HL-60/S4 treated with retinoic acid at 250 ng/mL for 4 days and 3 days (cell line): Measurements from ENCODE around the gene TRIM36.

Experiments used
- in situ Hi-C: fragments of 300-500 bp; cut with MboI; formaldehyde crosslinking; loops from 2 replicates; pipeline ENCODE4 v1.7.0; 2022; ENCODE audit warnings: low sequenced_read_pairs

Gene TRIM36

DNA sequence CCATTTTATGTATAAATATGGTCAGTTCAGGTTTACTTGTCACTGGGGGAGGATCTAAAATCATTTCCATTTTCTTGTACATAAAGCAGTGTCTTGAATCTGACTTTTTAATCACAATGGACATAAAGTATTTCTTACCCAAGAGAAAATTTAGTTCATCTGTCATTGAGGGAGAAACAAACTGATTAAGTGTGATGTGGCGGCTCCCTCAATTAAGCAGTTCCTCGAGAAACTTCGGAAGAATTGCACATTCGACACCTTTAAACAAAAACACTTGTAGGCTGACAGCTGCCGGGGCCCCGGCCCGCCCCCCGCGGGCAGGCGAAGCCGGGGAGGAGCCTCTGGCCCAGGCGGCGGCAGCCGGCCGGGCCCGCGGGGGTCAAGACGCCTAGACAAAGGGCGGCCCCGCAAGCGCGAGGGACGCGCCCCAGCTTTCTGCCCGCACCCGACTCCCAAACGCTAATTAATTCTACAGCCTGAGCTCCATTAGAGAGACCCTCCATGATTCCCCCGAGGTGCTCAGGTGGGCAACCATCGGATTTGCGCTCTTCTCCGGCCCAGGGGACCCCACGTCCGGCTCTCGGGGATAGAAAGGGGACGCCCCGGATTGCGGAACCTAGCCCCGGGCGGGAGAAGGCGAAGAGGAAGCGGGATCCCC lies 750 bp downstream of the TRIM36 start:
- in situ Hi-C loops: no loop called here

DNA sequence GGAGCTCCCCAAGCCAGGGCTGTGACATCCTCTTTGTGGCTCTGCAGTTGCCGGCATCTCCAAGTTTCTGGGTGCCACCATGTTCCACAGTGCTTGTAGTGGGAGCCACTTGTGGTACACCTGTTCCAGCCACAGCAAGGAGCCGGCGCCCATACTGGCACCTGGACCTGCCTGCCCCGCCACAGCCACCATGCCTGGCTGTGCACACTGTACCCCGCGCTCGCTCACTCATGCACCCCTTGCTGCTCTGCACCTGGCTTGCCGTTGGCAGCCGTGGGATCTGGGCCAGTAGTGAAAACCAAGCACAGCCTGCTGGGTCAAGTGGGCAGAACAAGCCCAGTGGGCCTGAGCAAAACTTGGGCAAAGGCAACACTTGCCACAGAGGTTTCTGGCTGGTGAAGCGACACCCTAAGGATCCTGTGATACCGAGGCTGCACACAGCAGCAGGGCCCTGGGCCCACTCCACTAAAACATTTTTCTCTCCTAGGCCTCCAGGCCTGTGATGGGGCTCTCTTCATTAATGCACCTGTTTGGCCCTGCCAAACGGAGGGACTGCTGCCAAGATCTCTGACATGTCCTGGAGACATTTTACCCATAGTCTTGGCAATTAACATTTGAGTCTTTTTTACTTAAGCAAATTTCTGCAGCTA lies 2.8 kb downstream of the TRIM36 start:
- in situ Hi-C loops: no loop called here

GRCh38 chr5:115165790-115166189 lies 3.9 kb downstream of the TRIM36 start:
- in situ Hi-C loops: no loop called here

DNA sequence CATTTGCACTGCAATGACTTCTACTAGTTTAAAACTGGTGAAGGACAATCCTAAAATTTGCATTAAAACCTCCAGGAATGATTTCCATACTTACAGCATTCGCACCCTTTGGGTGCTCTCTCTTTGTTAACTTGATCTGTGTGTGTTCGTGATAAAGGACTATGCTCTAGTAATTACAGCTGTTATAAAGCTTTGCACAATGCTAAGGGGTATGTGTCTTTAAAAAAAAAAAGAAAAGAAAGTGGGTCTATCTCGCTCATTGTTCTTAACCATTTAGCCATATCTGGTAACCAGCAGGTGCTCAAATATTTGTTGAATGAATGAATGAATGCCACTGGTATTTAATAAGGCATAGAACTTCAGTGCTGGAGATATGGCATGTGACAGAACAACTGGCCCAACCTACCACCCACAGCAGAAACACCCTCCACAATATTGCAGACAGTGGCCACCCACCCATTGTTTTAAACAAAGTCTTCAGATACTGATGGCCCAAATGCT lies 8.7 kb downstream of the TRIM36 start:
- in situ Hi-C loops: no loop called here

- in situ Hi-C loops: no loop called here
Measured at GRCh38 chr5:115151208-115151805, 18.4 kb downstream of the TRIM36 start.

DNA sequence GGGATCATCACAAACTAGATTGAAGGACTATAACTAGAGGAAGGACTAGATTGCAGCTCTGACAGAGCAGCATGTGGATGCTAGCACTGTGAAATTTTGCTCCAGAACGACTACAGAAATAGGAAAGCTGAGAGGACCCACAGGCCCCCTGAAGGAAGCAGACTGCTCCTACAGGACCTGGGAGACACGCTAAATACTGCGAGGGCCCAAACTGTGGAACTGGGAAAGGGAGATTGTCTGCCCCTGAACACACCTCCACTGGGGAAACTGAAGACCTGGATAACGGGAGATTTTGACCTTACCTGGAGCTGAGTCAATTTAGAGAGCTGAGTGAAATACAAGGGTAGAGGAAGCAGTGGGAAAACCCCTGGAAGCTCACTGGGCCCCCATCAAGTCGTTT lies 19.2 kb downstream of the TRIM36 start:
- in situ Hi-C loops: no loop called here

DNA sequence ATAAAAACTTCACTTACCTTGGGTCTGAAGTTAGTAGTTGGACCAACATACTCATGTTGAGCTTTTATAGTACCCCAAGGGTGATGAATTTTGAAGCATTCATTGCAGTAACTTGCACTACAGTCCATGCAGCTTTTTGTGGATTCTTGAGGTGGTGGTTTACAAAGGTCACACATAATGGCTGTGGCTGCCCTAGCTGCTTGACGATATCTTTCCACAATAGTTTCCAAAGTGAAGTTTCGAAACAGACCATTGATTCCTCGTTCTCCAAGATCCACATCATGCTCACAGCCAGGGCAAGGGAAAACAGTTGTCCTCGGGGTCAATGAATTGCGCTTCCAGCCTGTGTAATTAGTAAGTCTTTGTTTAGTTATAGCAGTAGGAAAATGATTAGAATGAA lies 22.7 kb downstream of the TRIM36 start:
- in situ Hi-C loops: no loop called here

DNA sequence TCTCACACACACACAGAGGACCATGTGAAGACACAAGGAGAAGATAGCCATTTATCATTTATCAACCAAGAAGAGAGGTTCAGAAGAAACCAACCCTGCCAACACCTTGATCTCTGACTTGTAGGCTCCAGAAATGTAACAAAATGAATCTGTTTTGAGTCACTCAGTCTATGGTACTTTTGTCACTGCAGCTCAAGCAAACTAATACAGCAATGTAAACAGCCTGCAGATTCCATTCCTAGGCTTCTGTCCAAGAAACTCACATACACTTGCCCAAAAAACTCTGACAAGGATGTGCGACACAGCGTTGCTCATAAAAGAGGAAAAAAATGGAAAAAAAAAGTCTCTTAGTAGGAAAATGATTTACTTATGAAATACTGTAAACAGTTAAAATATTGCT lies 33.4 kb downstream of the TRIM36 start:
- in situ Hi-C loops: no loop called here

- in situ Hi-C loops: no loop called here
Measured at GRCh38 chr5:115132465-115132864, 37.2 kb downstream of the TRIM36 start.

DNA sequence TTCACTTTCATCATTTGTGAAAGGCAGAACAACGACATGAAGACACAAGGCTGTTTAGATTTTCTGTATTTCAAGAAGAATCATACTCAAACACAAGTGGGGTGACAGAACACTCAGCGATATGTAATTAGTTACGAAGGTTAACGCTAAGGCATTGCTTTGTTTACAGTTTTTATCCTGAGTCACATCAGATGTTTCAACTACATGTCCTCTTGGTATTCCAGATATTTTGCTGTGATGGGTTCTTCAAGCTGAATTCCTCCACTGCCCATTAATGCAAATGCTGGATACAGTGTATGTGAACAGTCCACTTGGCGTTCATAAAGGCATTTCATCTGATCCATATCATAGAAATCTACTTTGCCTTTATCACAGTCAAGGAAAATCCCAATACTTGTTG lies 43.4 kb downstream of the TRIM36 start:
- in situ Hi-C loops: no loop called here

GRCh38 chr5:115124741-115125140 lies 45.0 kb downstream of the TRIM36 start:
- in situ Hi-C loops: loop anchor here (25.0 kb wide), 1 partner anchor 113 kb away; no protein-coding TSS in a partner anchor

DNA sequence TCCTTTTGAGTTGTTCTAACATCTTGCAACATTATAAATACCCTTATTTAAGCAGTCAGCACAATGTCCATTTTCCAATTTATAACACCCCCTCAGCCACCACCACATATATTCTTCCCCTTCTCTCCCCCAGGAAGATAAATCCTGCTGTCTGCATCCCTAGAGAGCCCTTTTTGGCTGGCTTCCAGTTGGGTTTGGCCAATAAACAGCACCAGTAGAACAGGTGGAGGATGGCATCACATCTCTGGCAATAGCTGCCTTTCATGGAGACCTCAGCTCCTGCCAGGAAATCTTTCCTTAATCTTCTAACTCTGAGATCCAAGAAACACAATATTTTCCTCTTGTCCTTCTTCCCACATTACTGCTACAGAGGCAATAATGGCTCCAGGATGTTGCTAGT lies 53.7 kb downstream of the TRIM36 start:
- in situ Hi-C loops: loop anchor here (25.0 kb wide), 1 partner anchor 121 kb away; no protein-coding TSS in a partner anchor

DNA sequence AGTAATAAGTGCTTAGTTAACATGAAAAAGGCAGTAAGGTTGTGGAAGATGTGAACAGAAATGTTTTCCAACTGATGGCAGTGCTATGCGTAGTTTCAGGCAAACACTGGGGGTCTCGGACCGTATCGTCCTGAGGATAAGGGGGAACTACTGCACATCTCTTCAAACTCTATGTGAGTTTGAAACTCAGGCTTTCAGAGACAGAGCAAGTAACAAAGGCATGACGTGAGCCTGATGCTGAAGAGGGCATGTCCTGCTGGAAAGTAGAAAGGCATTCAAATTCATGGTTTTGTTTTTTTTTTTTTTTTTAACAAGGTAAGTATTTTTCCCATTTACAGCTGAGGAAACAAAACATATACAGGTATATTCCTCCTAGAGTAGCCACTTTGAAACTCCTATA lies 59.9 kb downstream of the TRIM36 start:
- in situ Hi-C loops: loop anchor here (25.0 kb wide), 1 partner anchor 127 kb away; no protein-coding TSS in a partner anchor

DNA sequence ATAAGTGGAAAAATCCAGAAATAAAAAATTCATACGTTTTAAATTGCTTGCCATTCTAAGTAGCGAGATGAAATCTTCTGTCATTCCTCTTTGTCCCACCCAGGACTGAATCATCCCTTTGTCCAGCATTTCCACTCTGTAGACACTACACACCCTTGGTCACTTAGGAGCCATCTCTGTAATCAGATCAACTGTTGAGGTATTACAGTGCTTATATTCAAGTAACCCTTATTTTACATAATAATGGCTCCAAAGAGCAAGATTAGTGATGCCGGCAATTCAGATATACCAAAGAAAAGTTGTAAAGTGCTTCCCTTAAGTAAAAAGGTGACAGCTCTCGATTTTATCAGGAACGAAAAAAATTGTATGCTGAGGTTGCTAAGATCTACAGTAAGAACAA lies 60.4 kb downstream of the TRIM36 start:
- in situ Hi-C loops: loop anchor here (25.0 kb wide), 1 partner anchor 128 kb away; no protein-coding TSS in a partner anchor

GRCh38 chr5:115100319-115100955 lies 69.3 kb downstream of the TRIM36 start:
- in situ Hi-C loops: loop anchor here (25.0 kb wide), 1 partner anchor 137 kb away; no protein-coding TSS in a partner anchor

DNA sequence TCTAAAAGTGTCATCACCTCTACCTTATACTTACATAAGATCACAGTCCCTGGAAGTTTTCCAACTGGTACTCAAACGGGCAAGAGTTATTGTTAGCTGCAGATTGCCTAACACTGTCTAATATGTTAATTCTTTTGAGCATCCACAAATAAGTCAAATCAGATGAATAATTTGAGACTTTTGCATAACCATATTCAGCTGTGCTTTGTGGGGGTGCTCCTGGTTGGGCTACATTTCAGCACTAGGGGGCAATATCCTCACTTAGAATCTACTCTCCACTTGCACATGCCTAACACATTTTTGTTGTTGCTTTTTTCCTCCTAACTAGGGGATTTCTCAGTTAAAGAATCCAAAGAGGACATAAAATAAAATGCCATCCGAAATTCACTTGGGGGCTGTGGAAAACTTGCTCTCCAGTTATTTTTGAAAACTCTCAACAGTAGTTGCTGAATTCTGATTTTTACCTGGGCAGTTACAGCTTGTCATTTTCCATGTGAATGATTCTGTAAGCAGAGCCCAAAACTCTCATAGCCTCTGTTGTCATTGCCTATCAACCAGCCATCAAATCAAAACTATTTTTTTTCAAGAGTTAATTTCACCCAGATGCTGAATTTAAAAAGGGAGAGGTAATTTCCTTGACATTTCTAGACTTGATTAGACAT lies 71.5 kb downstream of the TRIM36 start:
- in situ Hi-C loops: no loop called here

DNA sequence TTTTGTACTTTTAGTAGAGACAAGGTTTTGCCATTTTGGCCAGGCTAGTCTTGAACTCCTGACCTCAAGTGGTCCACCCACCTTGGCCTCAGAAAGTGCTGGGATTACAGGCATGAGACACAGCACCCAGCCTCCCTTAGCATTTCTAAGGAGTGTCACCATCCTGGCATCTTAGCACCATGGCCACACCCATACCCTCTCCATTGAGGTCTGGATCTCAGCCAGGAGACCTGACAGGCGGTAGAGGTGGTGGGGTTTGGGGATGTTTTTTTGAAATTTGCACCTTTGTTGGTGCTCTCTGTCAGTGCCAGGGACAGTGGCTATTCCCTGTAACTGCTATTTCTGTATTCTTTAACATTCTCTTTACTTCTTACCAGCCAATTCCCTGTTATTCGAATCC lies 72.5 kb downstream of the TRIM36 start:
- in situ Hi-C loops: no loop called here

GRCh38 chr5:115096034-115096769 lies 73.5 kb downstream of the TRIM36 start:
- in situ Hi-C loops: no loop called here

- in situ Hi-C loops: no loop called here
Measured at GRCh38 chr5:115087951-115088350, 81.8 kb downstream of the TRIM36 start.

DNA sequence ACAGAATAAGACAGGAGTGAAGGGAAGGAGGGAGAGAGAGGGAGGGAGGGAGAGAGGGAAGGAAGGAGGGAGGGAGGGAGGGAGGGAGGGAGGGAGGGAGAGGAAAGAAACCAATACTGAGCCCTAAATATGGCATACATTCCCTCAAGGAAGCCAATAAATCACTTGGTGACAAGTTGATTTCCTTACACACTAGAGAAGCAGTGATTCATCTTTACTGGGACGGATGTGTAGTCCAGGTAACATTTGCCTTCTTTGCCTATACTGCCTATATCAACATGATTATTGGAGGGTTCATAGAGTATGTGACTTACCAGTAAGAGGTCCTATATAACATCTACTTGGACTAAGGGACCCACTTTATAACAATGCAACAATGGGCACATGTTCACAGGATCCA lies 83.2 kb downstream of the TRIM36 start:
- in situ Hi-C loops: no loop called here
